Neuronal stem cell (in vitro differentiated cells): Measurements from ENCODE around the gene UCHL1.

ENCODE experiments used
- DNase-seq: peaks from one replicate; pipeline ENCODE4 v3.0.0-alpha.2; 2013; ENCODE audit warnings: low spot score
- H2AFZ ChIP-seq: one replicate; pipeline ENCODE4 v1.6.1; 2013; ENCODE audit warnings: mild to moderate bottlenecking, low read length, inconsistent platforms
- H2AK5ac ChIP-seq: 2 replicates; pipeline ENCODE4 v1.6.1; 2013; ENCODE audit warnings: low read depth, mild to moderate bottlenecking, inconsistent platforms, low read length, moderate library complexity, mixed read lengths
- H2BK120ac ChIP-seq: 2 replicates; pipeline ENCODE4 v1.6.1; 2013; ENCODE audit warnings: low read depth, mild to moderate bottlenecking, inconsistent platforms, low read length, moderate library complexity, mixed read lengths
- H2BK12ac ChIP-seq: one replicate; pipeline ENCODE4 v1.6.1; 2013; ENCODE audit warnings: low read length, inconsistent platforms
- H2BK15ac ChIP-seq: 2 replicates; pipeline ENCODE4 v1.6.1; 2013; ENCODE audit warnings: mild to moderate bottlenecking, low read length, inconsistent platforms, mixed read lengths
- H2BK5ac ChIP-seq: one replicate; pipeline ENCODE4 v1.6.1; 2013; ENCODE audit warnings: inconsistent platforms, mild to moderate bottlenecking, low read length, moderate library complexity
- H3K14ac ChIP-seq: one replicate; pipeline ENCODE4 v1.6.1; 2013; ENCODE audit warnings: low read length, inconsistent platforms
- H3K18ac ChIP-seq: 2 replicates; pipeline ENCODE4 v1.6.1; 2013; ENCODE audit warnings: low read length, inconsistent platforms
- H3K23ac ChIP-seq: 2 replicates; pipeline ENCODE4 v1.6.1; 2013; ENCODE audit warnings: low read depth, mild to moderate bottlenecking, mixed read lengths, low read length, inconsistent platforms; ENCODE audit not compliant: poor library complexity
- H3K27ac ChIP-seq: replicated peaks from 3 replicates; pipeline ENCODE4 v1.5.1; 2013; ENCODE audit warnings: low read length, inconsistent platforms
- H3K27me3 ChIP-seq, 3 experiments: 2 replicates each; pipeline ENCODE4 v1.6.1; 2013; ENCODE audit warnings: low read length in 3 of 3, mild to moderate bottlenecking in 2 of 3, inconsistent platforms in 1 of 3, low read depth in 1 of 3, mixed read lengths in 1 of 3, moderate library complexity in 1 of 3; ENCODE audit not compliant: control insufficient read depth in 3 of 3, insufficient read depth in 3 of 3
- H3K36me3 ChIP-seq, 2 donors: replicated peaks in 1 of 2; 2 replicates each; pipeline ENCODE4 v1.6.1; 2013; ENCODE audit warnings: low read length in 2 of 2; ENCODE audit not compliant: control insufficient read depth in 2 of 2, insufficient read depth in 2 of 2
- H3K4ac ChIP-seq: 2 replicates; pipeline ENCODE4 v1.6.1; 2013; ENCODE audit warnings: inconsistent platforms, mild to moderate bottlenecking, low read length, moderate library complexity
- H3K4me1 ChIP-seq, 2 donors: 1 replicate in 1 of 2; 2 replicates in 1 of 2; pipeline ENCODE4 v1.6.1; 2013; ENCODE audit warnings: low read length in 2 of 2, low read depth in 1 of 2; ENCODE audit not compliant: control insufficient read depth in 2 of 2, insufficient read depth in 1 of 2
- H3K4me2 ChIP-seq: one replicate; pipeline ENCODE4 v1.6.1; 2013; ENCODE audit warnings: mild to moderate bottlenecking, low read length, inconsistent platforms; ENCODE audit not compliant: insufficient read depth, poor library complexity, severe bottlenecking
- H3K4me3 ChIP-seq, 2 donors: 2 replicates each; pipeline ENCODE4 v1.5.1; 2013; ENCODE audit warnings: low read length in 2 of 2, mild to moderate bottlenecking in 2 of 2, inconsistent platforms in 1 of 2, moderate library complexity in 1 of 2
- H3K79me1 ChIP-seq: one replicate; pipeline ENCODE4 v1.6.1; 2013; ENCODE audit warnings: low read depth, mild to moderate bottlenecking, inconsistent platforms, low read length, moderate library complexity
- H3K9ac ChIP-seq: one replicate; pipeline ENCODE4 v1.6.1; 2013; ENCODE audit warnings: mild to moderate bottlenecking, low read depth, low read length, inconsistent platforms; ENCODE audit not compliant: poor library complexity
- H3K9me3 ChIP-seq, 2 donors: replicated peaks in 1 of 2; 2 replicates each; pipeline versions ENCODE3 to v1.6.1; 2013; ENCODE audit warnings: low read length in 2 of 2, mild to moderate bottlenecking in 2 of 2, inconsistent platforms in 1 of 2, low read depth in 1 of 2, mixed read lengths in 1 of 2, moderate library complexity in 1 of 2; ENCODE audit not compliant: control insufficient read depth in 2 of 2, insufficient read depth in 1 of 2
- H4K8ac ChIP-seq: one replicate; pipeline ENCODE4 v1.6.1; 2013; ENCODE audit warnings: low read depth, mild to moderate bottlenecking, inconsistent platforms, low read length, moderate library complexity
- H4K91ac ChIP-seq: one replicate; pipeline ENCODE4 v1.6.1; 2013; ENCODE audit warnings: low read length, low read depth, mild to moderate bottlenecking, inconsistent platforms; ENCODE audit not compliant: poor library complexity
- WGBS, 2 donors: extraction: QIAGEN DNeasy Blood & Tissue Kit; methylation state at CpG; one replicate each; pipeline ENCODE4 v1.1.7; 2013; ENCODE audit warnings: missing lambda C conversion rate in 2 of 2, mixed read lengths in 1 of 2; ENCODE audit not compliant: insufficient read length in 2 of 2, insufficient replicate concordance in 1 of 2; ENCODE audit errors: extremely low coverage in 2 of 2; 5-methylcytosine and 5-hydroxymethylcytosine counted together

Gene UCHL1

DNA sequence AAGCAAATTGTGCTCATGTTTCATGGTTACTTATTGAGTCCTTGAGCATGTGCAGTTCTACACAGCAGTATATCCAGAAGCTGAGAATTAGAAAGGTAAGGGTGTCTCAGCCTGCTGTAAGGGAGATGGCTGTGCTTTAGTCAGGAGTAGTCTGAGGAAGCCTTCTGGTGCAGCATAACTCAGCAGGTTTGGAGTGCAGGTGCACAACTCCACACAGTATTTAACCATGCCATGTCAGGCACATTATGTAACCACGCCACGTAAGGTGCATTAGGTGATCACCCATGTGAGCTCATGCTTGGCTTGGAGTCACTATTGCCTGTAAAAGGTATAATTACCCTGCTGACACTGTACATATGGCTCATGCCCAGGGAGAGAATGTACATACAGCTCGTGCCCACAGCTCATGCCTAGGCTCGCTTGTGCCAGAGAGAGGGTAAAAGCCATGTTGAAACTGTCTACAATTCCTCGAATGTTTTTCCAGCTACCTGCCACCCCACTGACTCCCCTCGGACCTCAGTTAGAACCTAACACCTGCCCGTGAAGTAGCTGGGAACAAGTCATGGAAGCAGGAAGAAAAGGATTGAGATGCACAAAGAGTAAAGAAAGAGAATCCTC lies 37.8 kb downstream of the UCHL1 start:
- H3K4me1 ChIP-seq: no peaks in the 10 kb centered on the region
- H2AFZ ChIP-seq: no peak overlapping the region
- H3K14ac ChIP-seq: no peak overlapping the region
- H3K4ac ChIP-seq: no peak overlapping the region
- H3K36me3 ChIP-seq: no peaks in the 10 kb centered on the region
- H3K79me1 ChIP-seq: no peaks in the 10 kb centered on the region
- H3K18ac ChIP-seq: no peak overlapping the region
- no CpG with 5 or more reads among the region's 7 CpGs for WGBS, 2 donors
- H2AK5ac ChIP-seq: no peak overlapping the region
- H3K9ac ChIP-seq: no peak overlapping the region
- peak; percentile 15 for DNase-seq
- H3K27ac ChIP-seq: no peak overlapping the region
- no peak overlapping the region for H4K91ac ChIP-seq
- H2BK12ac ChIP-seq: no peak overlapping the region
- H2BK15ac ChIP-seq: no peak overlapping the region
- no peak overlapping the region for H2BK5ac ChIP-seq
- H3K23ac ChIP-seq: no peak overlapping the region
- no peaks in the 10 kb centered on the region for H3K27me3 ChIP-seq
- H3K4me2 ChIP-seq: no peak overlapping the region
- H4K8ac ChIP-seq: no peak overlapping the region
- no peak overlapping the region for H2BK120ac ChIP-seq
- H3K9me3 ChIP-seq: peaks cover 8 to 12% of the 10 kb centered on the region in 2 donors
- no peak overlapping the region for H3K4me3 ChIP-seq

DNA sequence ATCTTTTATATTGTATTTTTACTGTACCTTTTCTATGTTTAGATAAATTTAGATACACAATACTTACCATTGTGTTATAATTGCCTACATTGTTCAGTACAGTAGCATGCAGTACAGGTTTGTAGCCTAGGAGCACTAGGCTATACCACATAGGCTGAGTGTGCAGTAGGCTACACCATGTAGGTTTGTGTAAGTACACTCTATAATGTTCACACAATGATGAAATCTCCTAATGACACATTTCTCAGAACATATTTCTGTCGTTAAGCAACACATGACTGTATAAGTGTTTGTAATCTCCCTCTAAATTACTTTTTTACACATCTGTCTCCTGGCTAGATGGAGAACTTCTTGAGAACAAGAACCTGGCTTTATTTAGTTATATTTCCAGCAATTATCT lies 40.3 kb downstream of the UCHL1 start:
- Histone ChIP-seq H2BK120ac (no peak overlapping the region), H2BK15ac (no peak overlapping the region), H2BK5ac (no peak overlapping the region), H2AK5ac (no peak overlapping the region), H3K18ac (no peak overlapping the region), H2AFZ (no peak overlapping the region), H3K9ac (no peak overlapping the region), H3K27ac (no peak overlapping the region), H4K91ac (no peak overlapping the region), H3K27me3 (no peaks in the 10 kb centered on the region), H3K4me3 (no peak overlapping the region), H3K36me3 (no peaks in the 10 kb centered on the region), H3K9me3 (peaks cover 8 to 12% of the 10 kb centered on the region in 2 donors), H3K23ac (no peak overlapping the region), H4K8ac (no peak overlapping the region), H3K4ac (no peak overlapping the region), H3K4me1 (no peaks in the 10 kb centered on the region), H3K4me2 (no peak overlapping the region), H3K14ac (no peak overlapping the region), H3K79me1 (no peaks in the 10 kb centered on the region), H2BK12ac (no peak overlapping the region)
- no CpG with 5 or more reads among the region's 1 CpG for WGBS, 2 donors
- DNase-seq: no peak

DNA sequence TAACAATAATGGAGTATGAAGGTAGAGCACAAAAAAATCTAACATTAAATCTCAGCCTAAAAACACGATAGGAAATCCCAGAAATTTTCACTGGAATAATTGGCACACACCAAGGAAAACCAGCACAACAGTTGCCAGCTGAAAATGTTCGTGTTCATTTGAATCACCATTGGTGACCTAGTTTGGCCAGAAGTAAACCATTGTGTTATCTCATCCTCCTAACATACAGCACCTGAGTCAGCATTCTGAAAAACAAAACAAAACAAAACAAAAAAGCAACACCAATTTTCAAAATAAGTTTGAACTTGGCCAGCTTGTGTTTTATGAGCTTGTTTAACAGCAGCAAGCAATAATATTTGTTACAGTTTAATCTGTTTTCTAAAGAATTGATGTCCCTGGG lies 41.1 kb downstream of the UCHL1 start:
- Histone ChIP-seq H3K18ac (no peak overlapping the region), H2AFZ (no peak overlapping the region), H3K27me3 (no peaks in the 10 kb centered on the region), H3K9me3 (peaks cover 8 to 12% of the 10 kb centered on the region in 2 donors), H2BK120ac (no peak overlapping the region), H3K23ac (no peak overlapping the region), H4K8ac (no peak overlapping the region), H2BK5ac (no peak overlapping the region), H3K4me3 (no peak overlapping the region), H3K9ac (no peak overlapping the region), H3K36me3 (no peaks in the 10 kb centered on the region), H2AK5ac (no peak overlapping the region), H3K4me2 (no peak overlapping the region), H3K79me1 (no peaks in the 10 kb centered on the region), H4K91ac (no peak overlapping the region), H3K14ac (no peak overlapping the region), H3K27ac (no peak overlapping the region), H2BK12ac (no peak overlapping the region), H3K4me1 (no peaks in the 10 kb centered on the region), H2BK15ac (no peak overlapping the region), H3K4ac (no peak overlapping the region)
- no peak for DNase-seq
- WGBS, 2 donors: no CpG with 5 or more reads among the region's 2 CpGs

DNA sequence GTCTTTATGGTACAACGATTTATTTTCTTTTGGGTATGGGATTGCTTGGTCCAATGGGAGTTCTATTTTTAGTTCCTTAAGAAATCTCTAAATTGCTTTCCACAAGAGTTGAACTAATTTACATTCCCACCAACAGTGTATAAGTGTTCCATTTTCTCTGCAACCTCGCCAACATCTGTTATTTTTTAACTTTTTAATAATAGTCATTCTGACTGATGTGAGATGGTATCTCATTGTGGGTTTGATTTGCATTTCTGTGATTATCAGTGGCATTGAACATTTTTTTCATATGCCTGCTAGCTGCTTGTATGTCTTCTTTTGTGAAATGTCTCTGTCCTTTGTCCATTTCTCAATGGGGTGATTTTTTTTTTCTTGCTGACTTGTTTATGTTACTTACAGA lies 42.8 kb downstream of the UCHL1 start:
- no peaks in the 10 kb centered on the region for H3K4me1 ChIP-seq
- H2BK5ac ChIP-seq: no peak overlapping the region
- no peaks in the 10 kb centered on the region for H3K79me1 ChIP-seq
- no peak overlapping the region for H3K23ac ChIP-seq
- H2BK12ac ChIP-seq: no peak overlapping the region
- H4K91ac ChIP-seq: no peak overlapping the region
- no peak overlapping the region for H3K4me3 ChIP-seq
- H3K9me3 ChIP-seq: peaks cover 6 to 11% of the 10 kb centered on the region in 2 donors
- no peaks in the 10 kb centered on the region for H3K36me3 ChIP-seq
- no peak overlapping the region for H3K18ac ChIP-seq
- H2AFZ ChIP-seq: no peak overlapping the region
- H4K8ac ChIP-seq: no peak overlapping the region
- H2BK15ac ChIP-seq: no peak overlapping the region
- WGBS, 2 donors: no CpG with 5 or more reads among the region's 2 CpGs
- DNase-seq: no peak
- no peak overlapping the region for H3K4me2 ChIP-seq
- no peak overlapping the region for H3K4ac ChIP-seq
- no peak overlapping the region for H3K9ac ChIP-seq
- no peak overlapping the region for H2BK120ac ChIP-seq
- H3K27ac ChIP-seq: no peak overlapping the region
- H3K14ac ChIP-seq: no peak overlapping the region
- no peak overlapping the region for H2AK5ac ChIP-seq
- no peaks in the 10 kb centered on the region for H3K27me3 ChIP-seq
